CD4-positive, alpha-beta memory T cell (primary cell): Measurements from ENCODE around the gene ZNF362. TPM values are rescaled to one million over a fixed set of nuclear protein-coding genes. Genes with fewer than 3 reads are reported as not detected.

Source experiments
- CTCF ChIA-PET: fragments of 350-600 bp; sonication (Branson Sonifier 250); formaldehyde crosslinking; loops from one replicate; lab custom pipeline; 2021; ENCODE audit warnings: inconsistent platforms; ENCODE audit not compliant: partially characterized antibody; lab: Charles Lee
- POLR2A ChIA-PET: fragments of 350-600 bp; sonication (Branson Sonifier 250); formaldehyde crosslinking; loops from one replicate; lab custom pipeline; 2021; ENCODE audit not compliant: partially characterized antibody; lab: Charles Lee
- DNase-seq, 5 donors: peaks; one replicate each; pipeline versions ENCODE4 v3.0.0 to v3.0.0-alpha.2; 2020 to 2022; ENCODE audit warnings: mixed read lengths in 1 of 5
- H3K27ac ChIP-seq: one replicate; pipeline ENCODE4 v1.7.0; 2013; ENCODE audit warnings: low read depth, low read length
- H3K27me3 ChIP-seq: 2 replicates; pipeline ENCODE4 v1.7.0; 2013; ENCODE audit warnings: mild to moderate bottlenecking, low read length, moderate library complexity; ENCODE audit not compliant: insufficient read depth
- H3K36me3 ChIP-seq: 2 replicates; pipeline ENCODE4 v1.7.0; 2013; ENCODE audit warnings: mild to moderate bottlenecking, low read length, moderate library complexity; ENCODE audit not compliant: insufficient read depth
- H3K4me1 ChIP-seq: 2 replicates; pipeline ENCODE4 v1.7.0; 2013; ENCODE audit warnings: mild to moderate bottlenecking, low read length, moderate library complexity; ENCODE audit not compliant: insufficient read depth
- H3K4me3 ChIP-seq, 2 donors: one replicate each; pipeline ENCODE4 v1.7.0; 2013; ENCODE audit warnings: low read length in 2 of 2, mild to moderate bottlenecking in 1 of 2
- H3K9me3 ChIP-seq, 2 donors: one replicate each; pipeline ENCODE4 v1.7.0; 2013; ENCODE audit warnings: low read length in 2 of 2, control low read depth in 1 of 2; ENCODE audit not compliant: control insufficient read depth in 1 of 2
- H3K27ac Mint-ChIP-seq, 7 donors: one replicate each; pipeline ENCODE4 v1.8.0; 2020 to 2021; ENCODE audit warnings: mixed read lengths in 7 of 7, mild to moderate bottlenecking in 6 of 7, inconsistent platforms in 3 of 7, moderate library complexity in 3 of 7
- H3K27me3 Mint-ChIP-seq, 2 donors: one replicate each; pipeline ENCODE4 v1.8.0; 2020 to 2021; ENCODE audit warnings: mixed read lengths in 2 of 2
- H3K36me3 Mint-ChIP-seq, 2 donors: one replicate each; pipeline ENCODE4 v1.8.0; 2020 to 2021; ENCODE audit warnings: mixed read lengths in 2 of 2, inconsistent platforms in 1 of 2, mild to moderate bottlenecking in 1 of 2
- H3K4me1 Mint-ChIP-seq, 4 donors: one replicate each; pipeline ENCODE4 v1.8.0; 2020 to 2021; ENCODE audit warnings: mixed read lengths in 4 of 4, mild to moderate bottlenecking in 1 of 4
- H3K4me3 Mint-ChIP-seq, 8 donors: one replicate each; pipeline ENCODE4 v1.8.0; 2020 to 2021; ENCODE audit warnings: mixed read lengths in 8 of 8, mild to moderate bottlenecking in 7 of 8, moderate library complexity in 6 of 8, inconsistent platforms in 3 of 8
- H3K9me3 Mint-ChIP-seq, 8 donors: one replicate each; pipeline ENCODE4 v1.8.0; 2020 to 2021; ENCODE audit warnings: mixed read lengths in 8 of 8, mild to moderate bottlenecking in 5 of 8, inconsistent platforms in 3 of 8, moderate library complexity in 1 of 8
- intact Hi-C: fragments of 100-400 bp; cut with micrococcal nuclease; formaldehyde crosslinking; loops from one replicate; pipeline ENCODE4 v1.15.1; 2023
- polyA plus RNA-seq, 2 donors: library from polyadenylated mRNA; unstranded; fragments of 300-500 nt; fragmentation: Illumina TruSeq; gene quantifications; one replicate each; pipeline ENCODE4 v1.2.3, GENCODE V29; 2021
- total RNA-seq, 2 experiments: library from RNA; stranded (reverse); gene quantifications; one replicate each; pipeline ENCODE4 v1.2.3, GENCODE V29; 2021

Gene ZNF362
- total and polyA plus RNA-seq, 4 experiments from 2014 or later, result 7.1 to 25.9 (median 25.1) TPM

- ChIA-PET CTCF (no interaction called here), POLR2A (no interaction called here)
- no peak overlapping the region for H3K27ac Mint-ChIP-seq
Observed at GRCh38 chr1:33224166-33224707, 32.1 kb upstream of the ZNF362 start.

GRCh38 chr1:33225586-33225985, 30.7 kb upstream of the ZNF362 start:
- Mint-ChIP-seq H3K4me3 (no peak overlapping the region), H3K27me3 (peaks cover 20% of the 10 kb centered on the region in 2 donors), H3K9me3 (peaks cover 0 to 29% (median 19%) of the 10 kb centered on the region in 8 donors), H3K27ac (no peak overlapping the region), H3K36me3 (peaks cover 0 to 3% of the 10 kb centered on the region in 2 donors), H3K4me1 (peaks cover 0 to 1% (median 0%) of the 10 kb centered on the region in 4 donors)
- CTCF ChIA-PET, result no interaction called here
- no peaks in the 10 kb centered on the region for H3K9me3 ChIP-seq
- no peaks in the 10 kb centered on the region for H3K36me3 ChIP-seq
- DNase-seq, result no peak
- no peaks in the 10 kb centered on the region for H3K4me1 ChIP-seq
- no peaks in the 10 kb centered on the region for H3K27me3 ChIP-seq
- intact Hi-C loops, result no loop called here
- no peak overlapping the region for H3K27ac ChIP-seq
- H3K4me3 ChIP-seq, result no peak overlapping the region
- POLR2A ChIA-PET, result no interaction called here

More at GRCh38 chr1:33224166-33224707, 32.1 kb upstream of the ZNF362 start:
- DNase-seq, result no peak
- Histone ChIP-seq H3K27me3 (no peaks in the 10 kb centered on the region), H3K4me3 (no peak overlapping the region), H3K4me1 (no peaks in the 10 kb centered on the region), H3K27ac (no peak overlapping the region), H3K36me3 (no peaks in the 10 kb centered on the region), H3K9me3 (no peaks in the 10 kb centered on the region)
- peaks cover 0 to 1% (median 0%) of the 10 kb centered on the region in 4 donors for H3K4me1 Mint-ChIP-seq
- H3K36me3 Mint-ChIP-seq, result peaks cover 0 to 3% of the 10 kb centered on the region in 2 donors
- peaks cover 0 to 29% (median 19%) of the 10 kb centered on the region in 8 donors for H3K9me3 Mint-ChIP-seq
- peaks cover 20% of the 10 kb centered on the region in 2 donors for H3K27me3 Mint-ChIP-seq
- intact Hi-C loops, result no loop called here
- no peak overlapping the region for H3K4me3 Mint-ChIP-seq

- ChIA-PET POLR2A (no interaction called here), CTCF (no interaction called here)
- H3K27ac Mint-ChIP-seq, result no peak overlapping the region
- H3K4me1 Mint-ChIP-seq, result peaks cover 0 to 1% (median 0%) of the 10 kb centered on the region in 4 donors
- Histone ChIP-seq H3K27ac (no peak overlapping the region), H3K36me3 (no peaks in the 10 kb centered on the region), H3K9me3 (no peaks in the 10 kb centered on the region), H3K27me3 (peaks cover 6% of the 10 kb centered on the region), H3K4me3 (no peak overlapping the region), H3K4me1 (no peaks in the 10 kb centered on the region)
- H3K36me3 Mint-ChIP-seq, result no peaks in the 10 kb centered on the region
- no peak overlapping the region for H3K4me3 Mint-ChIP-seq
- H3K27me3 Mint-ChIP-seq, result peaks cover 19 to 28% of the 10 kb centered on the region in 2 donors
- DNase-seq, result no peak
- H3K9me3 Mint-ChIP-seq, result peaks cover 0 to 15% (median 11%) of the 10 kb centered on the region in 8 donors
- intact Hi-C loops, result no loop called here
Observed at GRCh38 chr1:33228935-33229487, 27.3 kb upstream of the ZNF362 start.

- H3K36me3 ChIP-seq, result no peaks in the 10 kb centered on the region
- H3K9me3 ChIP-seq, result no peaks in the 10 kb centered on the region
- ChIA-PET CTCF (no interaction called here), POLR2A (no interaction called here)
- no peak for DNase-seq
- Mint-ChIP-seq H3K27me3 (peaks cover 17 to 28% of the 10 kb centered on the region in 2 donors), H3K36me3 (no peaks in the 10 kb centered on the region), H3K4me1 (peaks cover 0 to 1% (median 0%) of the 10 kb centered on the region in 4 donors), H3K27ac (no peak overlapping the region), H3K4me3 (no peak overlapping the region), H3K9me3 (no peaks in the 10 kb centered on the region)
- H3K4me1 ChIP-seq, result no peaks in the 10 kb centered on the region
- H3K4me3 ChIP-seq, result no peak overlapping the region
- no peak overlapping the region for H3K27ac ChIP-seq
- intact Hi-C loops, result no loop called here
- H3K27me3 ChIP-seq, result peaks cover 6% of the 10 kb centered on the region
Observed at GRCh38 chr1:33231166-33231565, 25.1 kb upstream of the ZNF362 start.

- Histone ChIP-seq H3K27ac (no peak overlapping the region), H3K9me3 (no peaks in the 10 kb centered on the region), H3K4me3 (no peak overlapping the region), H3K36me3 (no peaks in the 10 kb centered on the region), H3K4me1 (no peaks in the 10 kb centered on the region), H3K27me3 (peaks cover 6% of the 10 kb centered on the region)
- Mint-ChIP-seq H3K36me3 (no peaks in the 10 kb centered on the region), H3K27me3 (peaks cover 15 to 19% of the 10 kb centered on the region in 2 donors), H3K27ac (no peak overlapping the region), H3K9me3 (no peaks in the 10 kb centered on the region), H3K4me1 (peaks cover 0 to 5% (median 4%) of the 10 kb centered on the region in 4 donors), H3K4me3 (no peak overlapping the region)
- DNase-seq, result no peak
- POLR2A ChIA-PET, result no interaction called here
- intact Hi-C loops, result no loop called here
- CTCF ChIA-PET, result no interaction called here
Observed at GRCh38 chr1:33232716-33233115, 23.6 kb upstream of the ZNF362 start.

- no peaks in the 10 kb centered on the region for H3K9me3 ChIP-seq
- ChIA-PET CTCF (no interaction called here), POLR2A (no interaction called here)
- Mint-ChIP-seq H3K4me3 (no peak overlapping the region), H3K27me3 (peaks cover 8% of the 10 kb centered on the region in 2 donors), H3K9me3 (no peaks in the 10 kb centered on the region), H3K36me3 (no peaks in the 10 kb centered on the region), H3K4me1 (peaks cover 0 to 5% (median 3%) of the 10 kb centered on the region in 4 donors), H3K27ac (no peak overlapping the region)
- H3K36me3 ChIP-seq, result no peaks in the 10 kb centered on the region
- H3K27me3 ChIP-seq, result peaks cover 6% of the 10 kb centered on the region
- no peak overlapping the region for H3K27ac ChIP-seq
- DNase-seq, result no peak
- no peak overlapping the region for H3K4me3 ChIP-seq
- intact Hi-C loops, result no loop called here
- no peaks in the 10 kb centered on the region for H3K4me1 ChIP-seq
Observed at GRCh38 chr1:33234131-33234530, 22.2 kb upstream of the ZNF362 start.

GRCh38 chr1:33234588-33234990, 21.7 kb upstream of the ZNF362 start:
- intact Hi-C loops, result no loop called here
- H3K36me3 ChIP-seq, result no peaks in the 10 kb centered on the region
- H3K27me3 ChIP-seq, result peaks cover 6% of the 10 kb centered on the region
- POLR2A ChIA-PET, result no interaction called here
- Mint-ChIP-seq H3K36me3 (no peaks in the 10 kb centered on the region), H3K27me3 (peaks cover 7 to 9% of the 10 kb centered on the region in 2 donors), H3K4me3 (no peak overlapping the region), H3K9me3 (no peaks in the 10 kb centered on the region), H3K4me1 (peaks cover 0 to 5% (median 3%) of the 10 kb centered on the region in 4 donors), H3K27ac (no peak overlapping the region)
- H3K9me3 ChIP-seq, result no peaks in the 10 kb centered on the region
- CTCF ChIA-PET, result no interaction called here
- no peak for DNase-seq
- no peaks in the 10 kb centered on the region for H3K4me1 ChIP-seq
- H3K27ac ChIP-seq, result no peak overlapping the region
- H3K4me3 ChIP-seq, result no peak overlapping the region
